K562 (cell line): ENCODE measurements around the gene FAM50A. TPM values are rescaled to one million over a fixed set of nuclear protein-coding genes. Genes with fewer than 3 reads are reported as not detected.

ENCODE experiments used
- CBFA2T3 ChIP-seq: fragments of 450-650 bp; IDR thresholded peaks from 2 replicates; pipeline ENCODE4 v1.6.1; 2017
- CTBP1 ChIP-seq: fragments of 450-650 bp; IDR thresholded peaks from 2 replicates; pipeline ENCODE4 v1.6.1; 2016; ENCODE audit warnings: borderline replicate concordance
- DPF2 ChIP-seq: fragments of 450-650 bp; IDR thresholded peaks from 2 replicates; pipeline ENCODE4 v1.6.1; 2016
- HDAC2 ChIP-seq: fragments of 450-650 bp; IDR thresholded peaks from 2 replicates; pipeline ENCODE4 v1.6.1; 2016; ENCODE audit warnings: mild to moderate bottlenecking
- JUNB ChIP-seq: fragments of 450-650 bp; formaldehyde crosslinking; conservative IDR thresholded peaks from 2 replicates; pipeline ENCODE4 v1.4.0; 2020; ENCODE audit warnings: mild to moderate bottlenecking
- KDM1A ChIP-seq, 2 experiments: fragments of 450-650 bp; IDR thresholded peaks; 2 replicates each; pipeline ENCODE4 v1.6.1; 2016; ENCODE audit warnings: mild to moderate bottlenecking in 2 of 2
- KDM5B ChIP-seq: fragments of 200-600 bp; sonication (generic); IDR thresholded peaks from 2 replicates; pipeline ENCODE4 v1.6.1; 2012; ENCODE audit warnings: low read depth, mild to moderate bottlenecking, moderate library complexity, low read length, control low read depth, inconsistent platforms; ENCODE audit not compliant: insufficient replicate concordance
- MECOM ChIP-seq: fragments of 250-450 bp; sonication (Bioruptor Pico); IDR thresholded peaks from 2 replicates; pipeline ENCODE4 v1.8.0; 2022; ENCODE audit warnings: inconsistent platforms
- NFATC3 ChIP-seq: fragments of 450-650 bp; IDR thresholded peaks from 2 replicates; pipeline ENCODE4 v1.6.1; 2017; ENCODE audit warnings: mild to moderate bottlenecking
- NFE2 ChIP-seq: IDR thresholded peaks from 2 replicates; pipeline ENCODE4 v1.6.1; 2014; ENCODE audit warnings: antibody characterized with exemption, low read depth
- PHF8 ChIP-seq: fragments of 200-600 bp; sonication (generic); IDR thresholded peaks from 2 replicates; pipeline ENCODE4 v1.6.1; 2012; ENCODE audit warnings: mixed run types, mild to moderate bottlenecking, inconsistent platforms, low read length, moderate library complexity, borderline replicate concordance
- PRPF4 ChIP-seq: fragments of 200-400 bp; formaldehyde crosslinking; IDR thresholded peaks from one replicate; pipeline ENCODE4 v1.6.1; 2017; ENCODE audit warnings: low read length, low read depth, mild to moderate bottlenecking; ENCODE audit not compliant: insufficient read depth, poor library complexity, severe bottlenecking
- RCOR1 ChIP-seq, 2 experiments: IDR thresholded peaks; 2 replicates each; pipeline ENCODE4 v1.6.1; 2012; ENCODE audit warnings: low read depth in 2 of 2, low read length in 2 of 2, borderline replicate concordance in 1 of 2, improper control_type of control experiment in 1 of 2
- SIN3B ChIP-seq: fragments of 450-650 bp; IDR thresholded peaks from 2 replicates; pipeline ENCODE4 v1.6.1; 2017; ENCODE audit warnings: low read depth, mild to moderate bottlenecking, moderate library complexity
- SOX6 ChIP-seq: fragments of 450-650 bp; IDR thresholded peaks from 2 replicates; pipeline ENCODE4 v1.6.1; 2014; ENCODE audit warnings: mild to moderate bottlenecking
- SRSF3 ChIP-seq: fragments of 200-400 bp; formaldehyde crosslinking; IDR thresholded peaks from 2 replicates; pipeline ENCODE4 v1.6.1; 2016; ENCODE audit warnings: mild to moderate bottlenecking, low read length, moderate library complexity; ENCODE audit not compliant: insufficient read depth
- STAT6 ChIP-seq: sonication (generic); formaldehyde crosslinking; IDR thresholded peaks from 2 replicates; pipeline ENCODE4 v1.8.1; 2023; ENCODE audit warnings: mild to moderate bottlenecking, missing genetic modification reagents
- TAL1 ChIP-seq: fragments of 450-650 bp; IDR thresholded peaks from 2 replicates; pipeline ENCODE4 v1.6.1; 2016; ENCODE audit warnings: mild to moderate bottlenecking
- TEAD2 ChIP-seq: fragments of 450-650 bp; IDR thresholded peaks from 2 replicates; pipeline ENCODE4 v1.6.1; 2016; ENCODE audit warnings: missing genetic modification characterization, control low read depth, missing compliant biosample characterization
- ZNF274 ChIP-seq: IDR thresholded peaks from 2 replicates; pipeline ENCODE4 v1.6.1; 2011; ENCODE audit warnings: low read depth, mild to moderate bottlenecking, low read length, moderate library complexity, borderline replicate concordance
- ZNF445 ChIP-seq: fragments of 250-450 bp; sonication (Bioruptor Pico); IDR thresholded peaks from 2 replicates; pipeline ENCODE4 v1.4.0; 2020; ENCODE audit warnings: low read depth, mild to moderate bottlenecking, moderate library complexity
- ZNF644 ChIP-seq: fragments of 200-800 bp; sonication (Bioruptor generic); IDR thresholded peaks from 2 replicates; pipeline ENCODE4 v1.6.1; 2016; ENCODE audit warnings: low read depth, missing genetic modification characterization, missing compliant biosample characterization
- polyA plus RNA-seq, 8 experiments: library from polyadenylated mRNA; depleted of rRNA in 4 of 8; stranded (reverse) in 5 of 8; unstranded in 3 of 8; fragments of >200 nt; fragmentation: Nextera tagmentation in 2 of 8; fragmentation: Illumina TruSeq in 1 of 8; extraction: Ambion mirVana in 2 of 8; extraction: Trizol in 1 of 8; gene quantifications; 2 replicates each; pipeline versions ENCODE4 v1.2.1 to v1.2.3, GENCODE V29; 2011 to 2014; ENCODE audit warnings: inconsistent platforms in 1 of 8, missing spikeins in 1 of 8
- total RNA-seq, 7 experiments: library from RNA; depleted of rRNA in 6 of 7; stranded (reverse); fragments of >200 nt in 6 of 7; fragmentation: Illumina TruSeq in 2 of 7; extraction: Trizol in 2 of 7; gene quantifications; 2 replicates each; pipeline versions ENCODE4 v1.2.1 to v1.2.3, GENCODE V29; 2011 to 2021; ENCODE audit warnings: low replicate concordance in 1 of 7
- TF ChIP-seq, protein P1 (sequence below): IDR thresholded peaks from 2 replicates; pipeline ENCODE4 v1.6.1; 2011; ENCODE audit not compliant: insufficient read length; ENCODE audit errors: extremely low read depth
- TF ChIP-seq, protein P2 (sequence below): sonication (generic); formaldehyde crosslinking; IDR thresholded peaks from 2 replicates; pipeline ENCODE4 v1.5.0; 2020; ENCODE audit warnings: missing genetic modification reagents
- TF ChIP-seq, protein P3 (sequence below): fragments of 450-650 bp; conservative IDR thresholded peaks from 2 replicates; pipeline ENCODE4 v1.6.1; 2016; ENCODE audit warnings: missing genetic modification characterization, low read depth, mild to moderate bottlenecking, control low read depth, missing compliant biosample characterization

FAM50A gene
- total and polyA plus RNA-seq, 9 of the 15 experiments (the other 6 are each of a cell fraction or from before 2014, with no cell fraction given) = 4.4 to 114 (median 67.3) TPM

DNA sequence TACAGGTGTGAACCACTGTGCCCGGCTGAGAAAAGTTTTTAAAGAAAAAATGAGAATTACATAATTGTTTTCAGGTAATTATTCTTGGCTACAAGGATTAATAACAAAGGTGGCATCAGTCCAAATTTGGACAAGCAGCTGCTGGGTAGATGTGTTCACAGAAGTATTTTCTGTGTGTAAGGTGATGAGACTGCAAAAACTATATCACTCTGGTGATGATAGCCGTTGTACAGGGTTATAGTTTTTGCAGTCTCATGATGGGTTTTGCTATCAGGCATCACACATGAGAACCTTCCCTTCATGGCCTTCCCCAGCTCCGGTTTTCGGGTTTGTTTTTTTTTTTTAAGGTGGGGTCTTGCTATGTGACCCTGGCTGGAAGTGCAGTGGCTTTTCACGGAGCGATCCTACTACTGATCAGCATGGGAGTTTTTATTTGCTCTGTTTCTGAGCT is 51.6 kb downstream of the FAM50A start (continued):
- TF ChIP-seq MECOM (CRISPR knock-in tag) (0 out of 2 replicates have a peak, but pooled peaks have one; percentile 10), CBFA2T3 (peak; percentile 91), PRPF4 (no peak), ZNF445 (CRISPR knock-in tag) (no peak), NFE2 (peak; percentile 97), KDM1A (IDR thresholded peaks at IDR 0.05) (peak; percentile 44 to 68; a peak in 3 of 4 replicates), DPF2 (peak; percentile 91), RCOR1 (IDR thresholded peaks at IDR 0.05; ENCODE audit: borderline replicate concordance in 1 of 2, low read depth in 2 of 2, low read length in 2 of 2) (peak in 1 of 2 experiments; percentile 83; a peak in 2 of 4 replicates), JUNB (CRISPR knock-in tag) (no peak), TEAD2 (tag) (no peak), ZNF274 (no peak), SOX6 (peak; percentile 84), SIN3B (no peak), HDAC2 (peak; percentile 86), SRSF3 (no peak), PHF8 (no peak), ZNF644 (tag) (peak; percentile 47; the same call in 1 of the 2 replicates), KDM5B (no peak), CTBP1 (peak; percentile 71; the same call in 1 of the 2 replicates), NFATC3 (peak; percentile 16; the same call in 1 of the 2 replicates), STAT6 (CRISPR knock-in tag) (no peak), TAL1 (peak; percentile 80)
- TF ChIP-seq, protein P1, sequence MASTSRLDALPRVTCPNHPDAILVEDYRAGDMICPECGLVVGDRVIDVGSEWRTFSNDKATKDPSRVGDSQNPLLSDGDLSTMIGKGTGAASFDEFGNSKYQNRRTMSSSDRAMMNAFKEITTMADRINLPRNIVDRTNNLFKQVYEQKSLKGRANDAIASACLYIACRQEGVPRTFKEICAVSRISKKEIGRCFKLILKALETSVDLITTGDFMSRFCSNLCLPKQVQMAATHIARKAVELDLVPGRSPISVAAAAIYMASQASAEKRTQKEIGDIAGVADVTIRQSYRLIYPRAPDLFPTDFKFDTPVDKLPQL = no peak
- TF ChIP-seq, protein P2, sequence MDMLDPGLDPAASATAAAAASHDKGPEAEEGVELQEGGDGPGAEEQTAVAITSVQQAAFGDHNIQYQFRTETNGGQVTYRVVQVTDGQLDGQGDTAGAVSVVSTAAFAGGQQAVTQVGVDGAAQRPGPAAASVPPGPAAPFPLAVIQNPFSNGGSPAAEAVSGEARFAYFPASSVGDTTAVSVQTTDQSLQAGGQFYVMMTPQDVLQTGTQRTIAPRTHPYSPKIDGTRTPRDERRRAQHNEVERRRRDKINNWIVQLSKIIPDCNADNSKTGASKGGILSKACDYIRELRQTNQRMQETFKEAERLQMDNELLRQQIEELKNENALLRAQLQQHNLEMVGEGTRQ (CRISPR knock-in tag) = no peak
- TF ChIP-seq, protein P3, sequence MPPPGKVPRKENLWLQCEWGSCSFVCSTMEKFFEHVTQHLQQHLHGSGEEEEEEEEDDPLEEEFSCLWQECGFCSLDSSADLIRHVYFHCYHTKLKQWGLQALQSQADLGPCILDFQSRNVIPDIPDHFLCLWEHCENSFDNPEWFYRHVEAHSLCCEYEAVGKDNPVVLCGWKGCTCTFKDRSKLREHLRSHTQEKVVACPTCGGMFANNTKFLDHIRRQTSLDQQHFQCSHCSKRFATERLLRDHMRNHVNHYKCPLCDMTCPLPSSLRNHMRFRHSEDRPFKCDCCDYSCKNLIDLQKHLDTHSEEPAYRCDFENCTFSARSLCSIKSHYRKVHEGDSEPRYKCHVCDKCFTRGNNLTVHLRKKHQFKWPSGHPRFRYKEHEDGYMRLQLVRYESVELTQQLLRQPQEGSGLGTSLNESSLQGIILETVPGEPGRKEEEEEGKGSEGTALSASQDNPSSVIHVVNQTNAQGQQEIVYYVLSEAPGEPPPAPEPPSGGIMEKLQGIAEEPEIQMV = no peak
